Suprapubic skin (tissue), 4 donors: ENCODE measurements around the gene SBNO2.
"Not testable (repeated sequence)": the region's sequence is repeated elsewhere in the genome, so short reads cannot be mapped to it uniquely, and the experiment has no call there.

Experiments used
- EP300 ChIP-seq: sonication (generic); formaldehyde crosslinking; IDR thresholded peaks from one replicate; pipeline ENCODE4 v1.6.1; 2017; ENCODE audit warnings: antibody characterized with exemption
- POLR2A ChIP-seq, 2 donors: fragments of 450-650 bp; IDR thresholded peaks; one replicate each; pipeline ENCODE4 v1.6.1; 2017; ENCODE audit warnings: antibody characterized with exemption in 2 of 2, mild to moderate bottlenecking in 2 of 2, moderate library complexity in 2 of 2
- POLR2AphosphoS5 ChIP-seq, 3 donors: sonication (generic); formaldehyde crosslinking; IDR thresholded peaks; one replicate each; pipeline ENCODE4 v1.6.1; 2017; ENCODE audit warnings: antibody characterized with exemption in 3 of 3
- TF ChIP-seq, protein P1 (sequence below), 2 donors: fragments of 200-600 bp in 1 of 2; fragments of 450-650 bp in 1 of 2; sonication (generic) in 1 of 2; IDR thresholded peaks; one replicate each; pipeline ENCODE4 v1.5.1; 2016 to 2019; ENCODE audit warnings: antibody characterized with exemption in 2 of 2, mild to moderate bottlenecking in 1 of 2, moderate library complexity in 1 of 2

DNA sequence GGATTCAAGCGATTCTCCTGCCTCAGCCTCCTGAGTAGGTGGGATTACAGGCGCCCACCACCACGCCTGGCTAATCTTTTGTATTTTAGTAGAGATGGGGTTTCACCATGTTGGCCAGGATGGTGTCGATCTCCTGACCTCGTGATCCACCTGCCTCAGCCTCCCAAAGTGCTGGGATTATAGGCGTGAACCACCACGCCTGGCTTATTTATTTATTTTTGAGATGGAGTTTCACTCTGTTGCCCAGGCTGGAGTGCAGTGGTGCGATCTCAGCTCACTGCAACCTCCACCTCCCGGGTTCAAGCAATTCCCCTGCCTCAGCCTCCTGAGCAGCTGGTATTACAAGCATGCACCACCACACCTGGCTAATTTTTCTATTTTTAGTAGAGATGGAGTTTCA, 59.3 kb downstream of the SBNO2 start:
- not testable (repeated sequence) for TF ChIP-seq POLR2A (IDR thresholded peaks at IDR 0.05); EP300; POLR2AphosphoS5 (IDR thresholded peaks at IDR 0.05)
- TF ChIP-seq, protein P1, sequence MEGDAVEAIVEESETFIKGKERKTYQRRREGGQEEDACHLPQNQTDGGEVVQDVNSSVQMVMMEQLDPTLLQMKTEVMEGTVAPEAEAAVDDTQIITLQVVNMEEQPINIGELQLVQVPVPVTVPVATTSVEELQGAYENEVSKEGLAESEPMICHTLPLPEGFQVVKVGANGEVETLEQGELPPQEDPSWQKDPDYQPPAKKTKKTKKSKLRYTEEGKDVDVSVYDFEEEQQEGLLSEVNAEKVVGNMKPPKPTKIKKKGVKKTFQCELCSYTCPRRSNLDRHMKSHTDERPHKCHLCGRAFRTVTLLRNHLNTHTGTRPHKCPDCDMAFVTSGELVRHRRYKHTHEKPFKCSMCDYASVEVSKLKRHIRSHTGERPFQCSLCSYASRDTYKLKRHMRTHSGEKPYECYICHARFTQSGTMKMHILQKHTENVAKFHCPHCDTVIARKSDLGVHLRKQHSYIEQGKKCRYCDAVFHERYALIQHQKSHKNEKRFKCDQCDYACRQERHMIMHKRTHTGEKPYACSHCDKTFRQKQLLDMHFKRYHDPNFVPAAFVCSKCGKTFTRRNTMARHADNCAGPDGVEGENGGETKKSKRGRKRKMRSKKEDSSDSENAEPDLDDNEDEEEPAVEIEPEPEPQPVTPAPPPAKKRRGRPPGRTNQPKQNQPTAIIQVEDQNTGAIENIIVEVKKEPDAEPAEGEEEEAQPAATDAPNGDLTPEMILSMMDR (IDR thresholded peaks at IDR 0.05), result not testable (repeated sequence)
